Measurements from ENCODE around the gene HSD17B13.
"Not testable (repeated sequence)": the region's sequence is repeated elsewhere in the genome, so short reads cannot be mapped to it uniquely, and the experiment has no call there.

GRCh38 chr4:87284268-87284667, 38.4 kb downstream of the HSD17B13 start:
- not testable (repeated sequence) for TF ChIP-seq CTCF (IDR thresholded peaks at IDR 0.05); POLR2AphosphoS5 (IDR thresholded peaks at IDR 0.05); POLR2A (IDR thresholded peaks at IDR 0.05; ENCODE audit: low read depth); EP300 (IDR thresholded peaks at IDR 0.05)

Measured in esophagus muscularis mucosa (tissue), 4 donors.